Right kidney (tissue), 1 donor: ENCODE measurements around the gene CHSY3.

Experiments used
- DNase-seq: peaks from one replicate; pipeline ENCODE4 v3.0.0-alpha.2; 2016

The CHSY3 gene

DNA sequence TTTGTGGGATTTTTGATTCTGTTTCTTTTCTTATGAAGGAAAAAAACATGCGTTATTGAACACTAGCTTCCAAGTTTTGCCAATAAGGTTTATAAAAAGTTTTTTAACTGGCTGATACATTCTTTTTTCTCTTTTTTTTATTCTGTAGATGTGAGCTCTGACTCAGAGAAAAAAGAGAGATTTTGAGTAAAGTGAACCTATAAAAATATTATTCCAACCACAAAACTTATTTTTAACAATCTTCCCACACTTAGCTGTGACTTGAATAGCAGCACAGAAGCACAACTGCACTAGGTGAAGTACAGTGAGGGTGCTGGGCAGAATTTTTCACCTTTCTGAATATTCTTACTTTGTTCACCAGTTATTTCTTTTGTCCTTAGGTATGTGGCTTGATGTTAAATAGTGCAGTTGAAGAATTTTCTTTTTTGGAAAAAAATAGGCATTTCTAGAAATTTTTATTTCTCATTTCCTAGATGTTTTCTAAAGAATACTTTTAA, 41.6 kb downstream of the CHSY3 start:
- no peak for DNase-seq

DNA sequence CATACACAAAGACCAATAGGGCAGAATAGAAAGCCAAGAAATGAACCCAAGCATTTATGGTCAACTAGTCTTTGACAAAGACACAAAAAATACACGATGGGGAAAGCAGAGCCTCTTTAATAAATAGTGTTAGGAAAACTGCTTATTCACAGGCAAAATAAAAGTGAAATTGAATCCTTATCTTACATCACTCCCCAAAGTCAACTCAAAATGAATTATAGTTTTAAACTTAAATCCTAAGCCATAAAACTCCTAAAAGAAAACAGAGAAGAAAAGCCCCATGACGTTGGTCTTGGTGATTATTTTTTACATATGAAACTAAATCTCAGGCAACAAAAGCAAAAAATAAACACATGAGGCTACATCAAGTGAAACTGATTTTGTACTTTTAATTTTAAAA, 46.8 kb downstream of the CHSY3 start:
- no peak for DNase-seq

DNA sequence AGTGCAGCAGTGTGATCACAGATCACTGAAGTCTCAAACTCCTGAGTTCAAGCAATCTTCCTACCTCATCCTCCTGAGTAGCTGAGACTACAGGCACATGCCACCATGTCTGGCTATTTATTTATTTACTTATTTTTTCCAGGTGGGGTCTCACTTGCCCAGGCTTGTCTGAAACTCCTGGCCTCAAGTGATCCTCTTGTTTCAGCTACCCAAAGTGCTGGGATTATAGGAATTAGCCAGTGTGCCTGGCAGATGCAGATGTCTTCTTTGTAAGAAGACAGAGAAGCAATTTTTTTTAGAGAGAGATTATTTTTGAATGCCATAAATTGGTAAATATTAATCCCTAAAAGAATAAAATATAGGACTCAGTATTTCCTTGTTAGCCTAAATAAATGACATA, 54.3 kb downstream of the CHSY3 start:
- DNase-seq, result no peak

DNA sequence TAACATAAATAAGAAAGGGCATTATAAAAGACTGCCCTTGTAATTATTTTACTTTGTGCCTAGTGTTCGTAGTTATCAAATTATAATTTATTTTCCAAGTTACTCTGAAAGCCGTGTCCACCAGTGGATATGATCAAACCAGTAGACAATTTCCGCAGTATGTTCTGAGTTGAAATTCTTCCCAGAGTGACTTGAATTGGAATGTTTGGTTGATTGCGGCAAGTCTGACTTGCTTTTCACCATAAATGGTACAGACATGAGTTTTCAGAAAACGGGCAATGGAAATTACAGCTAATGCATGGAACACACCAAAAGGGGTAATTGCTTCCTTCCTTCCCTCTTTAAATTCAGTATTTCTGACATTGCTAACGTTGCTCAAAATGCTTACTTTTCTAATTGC, 56.6 kb downstream of the CHSY3 start:
- DNase-seq, result no peak

DNA sequence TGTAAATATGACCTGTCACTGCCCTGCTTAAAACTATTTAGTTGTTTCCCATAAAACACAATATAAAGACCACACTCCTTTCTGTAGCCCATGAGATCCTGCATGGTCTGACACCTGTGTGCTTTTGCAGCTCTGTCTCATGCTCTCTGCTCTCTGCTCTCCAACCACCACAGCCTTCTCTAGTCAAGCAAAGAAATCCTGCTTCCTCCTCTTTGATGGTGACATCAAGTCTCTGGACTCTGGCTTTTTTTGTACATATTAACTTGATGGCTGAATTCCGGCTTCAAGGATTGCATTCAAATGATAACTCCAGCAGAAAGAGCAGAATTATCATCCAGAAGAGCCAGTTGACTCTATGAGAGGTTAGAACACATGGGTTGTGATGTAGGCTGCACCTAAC, 58.2 kb downstream of the CHSY3 start:
- no peak for DNase-seq

DNA sequence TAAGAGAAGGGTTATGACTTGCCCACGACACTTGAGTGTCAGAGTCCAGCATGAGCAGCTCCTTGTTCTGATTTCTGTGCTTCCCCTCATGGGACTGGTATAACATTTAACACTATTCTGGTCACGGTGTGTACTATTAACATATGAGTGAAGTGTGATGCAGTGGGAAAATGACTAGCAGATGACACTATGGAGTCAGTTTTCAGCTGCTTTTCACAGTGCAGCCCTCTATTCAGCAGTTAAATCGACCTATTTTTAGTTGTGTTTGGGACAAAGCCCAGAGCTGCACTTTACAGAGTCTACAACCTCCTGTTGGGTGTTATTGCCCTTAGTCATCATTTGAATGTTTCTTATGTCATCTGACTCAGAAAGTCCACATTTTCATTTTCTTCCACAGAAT, 59.1 kb downstream of the CHSY3 start:
- no peak for DNase-seq

DNA sequence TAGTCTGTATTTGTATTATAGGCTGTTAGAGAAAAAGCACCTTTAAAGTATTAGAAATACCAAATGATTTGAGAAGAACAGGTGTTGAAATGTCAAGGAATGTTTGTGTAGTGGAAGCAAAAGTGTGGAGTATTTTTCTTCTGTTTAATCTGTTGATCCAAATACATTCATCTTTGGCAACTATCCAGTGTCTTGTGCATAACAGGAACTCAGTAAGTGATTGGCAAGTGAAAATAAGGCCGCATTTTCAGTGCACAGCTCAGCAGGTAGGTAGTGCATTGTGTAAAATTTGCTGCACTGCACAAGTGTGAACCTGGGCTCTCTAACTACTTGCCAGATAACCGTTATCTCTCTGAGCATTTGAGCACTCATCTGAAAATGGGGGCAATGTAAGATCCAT, 61.8 kb downstream of the CHSY3 start:
- no peak for DNase-seq

DNA sequence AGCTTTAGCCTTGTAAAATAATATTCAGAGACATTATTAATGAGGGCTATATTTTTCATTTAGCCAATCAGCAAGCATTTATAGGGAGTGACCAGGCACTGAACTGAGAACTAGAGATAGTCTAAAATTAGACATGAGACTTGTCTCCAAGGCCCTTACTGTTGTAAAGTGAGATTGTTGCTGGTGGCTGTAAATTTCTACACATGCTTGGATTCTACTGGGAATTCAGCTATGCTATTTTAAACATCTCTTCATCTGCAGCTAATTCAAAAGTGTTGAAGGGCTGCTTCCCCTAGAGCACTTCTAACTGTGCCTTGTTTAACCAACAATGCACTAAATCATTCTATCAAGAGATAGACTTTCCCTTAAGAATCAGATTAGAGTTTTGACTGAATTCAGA, 67.4 kb downstream of the CHSY3 start:
- no peak for DNase-seq

DNA sequence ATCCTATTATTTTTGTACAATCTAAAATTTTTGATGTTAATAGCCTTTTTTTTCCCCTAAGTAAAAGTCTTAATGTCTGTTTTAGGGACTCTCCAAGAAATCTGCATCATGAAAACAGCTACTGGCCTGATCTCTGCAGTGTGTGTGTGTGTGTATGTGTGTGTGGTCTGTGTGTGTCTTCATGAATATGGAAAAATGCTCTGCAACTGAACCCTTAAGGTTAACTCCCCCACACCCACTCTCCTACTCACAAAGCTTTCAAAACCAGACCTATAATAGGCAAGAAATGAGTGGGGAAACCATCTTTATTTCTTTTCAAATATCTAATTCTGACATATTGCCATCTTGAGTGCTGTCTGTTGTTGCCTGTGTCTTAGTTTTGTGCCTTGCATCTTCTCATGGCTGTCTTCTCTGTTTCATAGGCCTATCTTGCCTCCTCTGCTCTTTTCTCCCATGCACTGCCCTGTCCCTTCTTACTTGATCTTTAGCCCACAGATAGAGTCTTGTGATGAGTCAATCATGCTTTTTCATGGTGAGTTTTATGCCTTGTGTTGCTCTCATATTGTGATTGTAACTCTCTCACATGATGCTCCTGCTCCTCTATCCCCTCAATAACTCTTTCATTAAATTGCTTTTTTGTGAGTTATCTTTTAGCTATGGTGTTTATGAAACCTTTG, 68.3 kb downstream of the CHSY3 start:
- DNase-seq, result no peak

DNA sequence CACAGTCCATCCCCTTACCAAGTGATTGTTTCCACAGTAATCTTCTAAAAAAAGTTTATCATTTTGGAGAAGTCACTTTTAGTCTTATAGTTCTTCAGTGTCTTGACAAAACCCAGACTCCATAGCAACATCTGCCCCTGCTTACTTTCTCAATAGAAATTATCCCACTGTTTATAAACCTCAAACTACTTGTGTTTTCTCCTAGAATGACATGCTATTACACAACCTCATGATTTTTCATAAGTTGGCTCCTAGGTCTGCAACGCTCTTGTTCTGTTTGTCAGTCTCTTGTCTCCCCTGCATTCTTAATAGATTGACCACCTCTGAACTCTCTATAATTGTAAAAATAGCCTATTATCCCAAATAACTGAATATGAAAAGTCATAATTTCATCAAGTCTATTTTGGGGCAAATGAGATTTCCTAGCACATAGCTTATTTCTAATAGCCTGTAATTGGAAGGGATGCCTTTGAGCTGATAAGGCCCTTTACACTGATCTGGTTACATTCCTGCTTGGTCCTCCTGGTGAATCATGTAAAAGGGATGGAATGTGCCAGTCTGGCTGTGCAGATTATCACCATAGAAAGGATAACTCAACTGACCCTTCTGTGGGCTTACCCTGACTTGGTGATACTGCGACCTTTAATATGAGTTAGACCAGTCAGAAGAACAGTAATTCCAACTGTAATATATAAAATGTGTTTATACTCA, 69.6 kb downstream of the CHSY3 start:
- no peak for DNase-seq

DNA sequence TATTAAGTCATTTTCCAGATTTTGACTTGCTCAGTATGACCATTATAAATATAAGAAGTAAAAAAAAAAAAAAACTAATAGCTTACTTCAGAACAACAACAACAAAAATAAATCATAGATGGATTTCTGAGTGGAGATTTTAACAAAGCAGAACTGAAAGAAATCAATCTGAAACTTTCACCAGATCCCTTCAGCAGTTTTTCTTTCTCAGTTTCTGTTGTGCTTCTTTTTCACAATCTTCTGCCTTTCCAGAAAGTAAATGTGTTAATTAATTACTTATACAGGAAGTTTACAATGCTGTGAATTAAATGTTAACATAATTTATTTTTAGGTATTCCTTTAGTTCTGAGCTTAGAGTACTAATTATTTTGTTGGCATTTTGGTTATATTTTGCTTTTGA, 73.5 kb downstream of the CHSY3 start:
- no peak for DNase-seq

DNA sequence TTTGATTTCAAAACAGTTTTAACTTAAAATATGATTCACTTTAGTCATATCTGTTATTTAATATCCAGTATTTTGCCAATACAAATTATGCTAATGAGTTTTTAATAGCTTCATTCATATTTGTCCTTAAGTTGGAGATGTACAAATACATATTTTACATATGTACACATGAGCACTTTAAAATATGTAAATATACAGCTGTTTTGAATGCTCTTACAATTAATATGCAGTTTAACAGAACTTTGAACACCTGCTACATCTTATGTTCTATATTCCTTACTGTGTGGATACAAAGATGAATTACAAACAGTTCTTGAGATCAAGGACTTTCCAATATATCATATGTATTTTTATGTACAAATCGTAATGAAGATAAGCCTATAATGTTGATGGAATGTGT, 74.0 kb downstream of the CHSY3 start:
- no peak for DNase-seq

DNA sequence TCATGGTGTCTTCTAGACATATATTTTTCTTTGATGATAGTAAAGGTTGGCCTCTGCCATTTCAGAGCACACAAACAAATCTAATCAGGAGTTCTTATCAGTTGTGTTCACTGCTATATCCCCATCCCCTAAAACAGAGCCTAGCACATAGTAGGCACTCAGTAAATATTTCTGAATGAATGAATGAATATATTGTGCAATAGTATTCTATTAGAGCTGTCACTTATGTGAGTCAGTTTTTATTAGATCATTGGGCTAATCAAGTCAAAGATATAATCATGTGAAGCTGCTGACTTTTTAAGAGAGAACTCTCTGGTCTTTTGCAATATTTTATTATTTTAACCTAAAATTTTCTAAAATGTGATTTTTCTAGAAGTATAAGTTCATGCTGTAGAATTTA, 84.2 kb downstream of the CHSY3 start:
- no peak for DNase-seq

DNA sequence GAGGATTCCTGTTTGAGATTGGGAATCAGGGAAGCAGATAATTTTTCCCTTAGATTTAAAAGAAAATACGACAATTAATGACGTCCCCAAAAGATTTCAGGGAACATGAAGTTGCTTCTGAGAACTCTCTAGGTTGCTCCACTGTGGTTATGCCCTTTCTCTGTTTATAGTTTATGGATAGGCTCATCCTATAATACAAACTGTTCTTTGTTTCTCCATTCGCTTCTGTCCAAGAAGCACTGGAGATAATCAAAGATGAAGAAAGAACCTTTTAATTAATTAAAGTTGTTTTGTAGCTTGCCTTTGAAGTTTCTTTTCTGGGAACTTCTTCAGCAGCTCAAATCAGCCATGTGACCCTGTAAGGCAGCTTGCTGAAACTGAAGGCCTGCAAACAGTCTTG, 87.5 kb downstream of the CHSY3 start:
- DNase-seq, result no peak

DNA sequence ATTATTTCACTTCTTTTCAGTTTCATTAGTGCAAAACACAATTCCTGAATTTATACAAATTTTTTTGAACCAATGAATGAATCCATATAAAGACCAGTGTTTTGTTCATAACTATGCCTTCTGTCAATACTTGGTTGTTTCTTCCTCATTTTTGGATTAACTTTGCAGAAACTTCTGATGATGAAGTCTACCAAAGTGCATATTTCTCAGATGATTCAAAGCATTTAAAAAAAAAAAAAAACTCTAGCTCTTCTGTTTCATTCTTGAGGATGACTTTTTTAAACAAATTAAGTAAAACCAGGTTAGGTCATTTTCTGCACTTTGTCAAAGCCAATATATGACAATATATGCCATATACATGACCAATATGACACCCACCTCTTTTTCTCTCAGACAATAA, 92.6 kb downstream of the CHSY3 start:
- no peak for DNase-seq

DNA sequence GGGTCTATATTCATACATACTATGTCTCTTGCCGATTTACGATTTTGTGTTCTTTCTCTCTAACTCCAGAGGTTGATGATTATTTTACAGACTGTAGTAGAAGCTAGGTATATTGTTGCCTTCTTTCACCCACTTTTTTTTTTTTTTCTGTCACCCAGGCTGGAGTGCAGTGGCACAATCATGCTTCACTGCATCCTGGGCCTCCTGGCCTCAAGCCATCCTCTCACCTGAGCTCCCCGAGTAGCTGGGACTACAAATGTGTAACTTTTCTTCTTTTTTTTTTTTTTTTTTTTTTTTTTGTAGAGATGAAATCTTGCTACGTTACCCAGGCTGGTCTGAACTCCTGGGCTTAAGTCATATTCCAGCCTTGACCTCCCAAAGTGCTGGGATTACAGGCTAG, 96.2 kb downstream of the CHSY3 start:
- no peak for DNase-seq

DNA sequence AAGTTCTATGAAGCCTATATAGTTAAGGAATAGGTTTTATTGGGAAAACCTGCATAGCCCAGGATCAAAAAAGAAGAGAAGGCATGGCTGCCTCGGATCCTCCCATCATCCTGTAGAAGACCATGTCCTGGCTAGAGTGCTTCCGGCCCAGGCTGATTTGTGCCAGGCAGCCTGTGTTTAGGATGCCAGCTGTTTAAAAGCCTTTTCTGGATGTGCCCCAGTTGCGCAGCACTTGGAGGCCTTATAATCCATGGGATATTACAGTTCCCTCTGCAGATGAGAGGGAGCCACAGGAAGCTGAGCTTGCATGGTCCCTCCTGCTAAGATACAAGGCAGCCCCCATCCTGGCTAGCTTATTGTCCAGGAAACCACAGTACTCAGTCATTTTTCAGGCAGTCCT, 97.9 kb downstream of the CHSY3 start:
- DNase-seq, result no peak

DNA sequence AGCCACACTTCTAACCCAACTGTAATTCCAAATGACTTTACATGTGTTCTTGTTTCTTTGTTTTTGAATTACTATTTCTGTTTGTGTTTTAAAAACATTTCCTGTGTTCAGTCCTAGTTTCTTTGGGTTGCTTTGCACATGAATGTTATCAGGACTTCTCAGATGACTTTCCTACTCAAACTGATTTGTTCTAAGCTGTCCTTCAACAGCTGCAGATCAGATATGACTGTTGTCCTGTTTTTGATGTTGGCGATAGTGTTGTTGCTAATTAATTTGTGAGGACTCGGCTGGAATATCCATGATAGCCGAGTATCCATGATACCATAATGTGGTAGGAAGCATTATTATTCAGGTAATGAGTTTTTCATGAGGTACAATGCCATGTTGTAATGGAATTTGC, 98.6 kb downstream of the CHSY3 start:
- DNase-seq, result no peak

DNA sequence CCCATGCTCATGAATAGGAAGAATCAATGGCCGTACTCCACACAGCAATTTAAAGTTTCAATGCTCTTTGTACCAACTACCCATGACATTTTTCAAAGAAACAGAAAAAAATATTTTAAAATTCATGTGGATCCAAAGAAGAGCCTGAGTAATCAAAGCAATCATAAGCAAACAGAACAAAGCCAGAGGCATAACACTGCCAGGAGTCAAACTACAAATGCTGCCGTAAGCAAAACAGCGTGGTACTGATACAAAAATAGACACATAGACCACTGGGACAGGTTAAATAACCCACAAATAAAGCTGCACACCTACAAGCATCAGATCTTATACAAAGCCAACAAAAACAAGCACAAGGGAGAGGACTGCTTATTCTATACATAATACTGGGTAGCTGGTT, 107.7 kb downstream of the CHSY3 start:
- no peak for DNase-seq

DNA sequence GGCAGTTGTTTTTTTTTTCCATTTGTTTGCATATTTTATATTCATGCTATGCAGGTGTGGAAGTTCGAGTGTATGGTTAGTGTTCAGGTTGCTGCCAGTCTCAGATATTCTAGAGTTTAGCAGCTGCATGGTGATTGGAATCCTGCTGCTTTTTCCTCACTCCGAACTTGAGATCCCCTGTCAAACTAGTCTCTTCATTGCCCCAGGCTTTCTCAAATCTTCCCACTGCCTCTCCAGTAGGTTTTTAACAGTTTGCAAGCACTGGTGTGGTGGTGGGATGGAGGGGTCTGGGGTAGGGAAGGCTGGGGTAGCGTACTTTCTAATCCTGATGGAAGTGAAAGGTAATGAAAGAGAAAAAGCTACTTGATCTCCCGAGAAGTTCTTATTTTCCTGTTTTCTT, 112.9 kb downstream of the CHSY3 start:
- no peak for DNase-seq

DNA sequence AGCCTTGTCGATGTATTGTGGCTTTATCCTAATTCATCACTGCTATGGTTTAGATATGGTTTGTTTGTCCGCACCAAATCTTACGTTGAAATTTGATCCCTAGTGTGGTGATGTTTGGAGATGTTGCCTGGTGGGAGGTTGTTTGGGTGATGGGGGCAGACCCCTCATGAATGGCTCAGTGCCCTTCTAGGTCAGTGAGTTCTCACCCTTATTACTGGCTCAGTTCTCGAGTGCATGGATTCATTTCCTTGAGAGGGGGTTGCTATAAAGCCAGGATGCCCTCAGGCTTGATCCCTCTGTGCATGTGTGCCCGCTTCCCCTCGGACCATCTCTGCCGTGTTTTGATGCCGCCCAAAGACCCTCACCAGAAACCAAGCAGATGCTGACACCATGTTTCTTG, 114.4 kb downstream of the CHSY3 start:
- no peak for DNase-seq

DNA sequence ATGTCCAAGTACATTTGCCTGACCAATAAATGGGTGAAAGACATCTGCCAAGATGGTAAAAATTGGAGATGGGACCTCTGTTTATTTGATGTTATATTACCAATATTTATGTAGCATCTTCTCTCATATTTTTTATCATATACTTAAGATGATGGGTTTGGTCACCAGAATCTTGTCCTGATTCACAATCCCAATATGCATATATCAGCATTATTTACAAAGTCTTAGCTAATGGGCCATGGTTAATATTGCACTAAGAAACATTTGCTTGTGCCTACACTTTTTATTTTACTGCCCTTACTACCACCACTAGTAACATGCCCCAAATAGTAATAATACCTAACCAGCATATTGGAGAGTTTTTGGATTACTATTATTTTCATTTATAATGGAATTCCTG, 116.7 kb downstream of the CHSY3 start:
- DNase-seq, result no peak

DNA sequence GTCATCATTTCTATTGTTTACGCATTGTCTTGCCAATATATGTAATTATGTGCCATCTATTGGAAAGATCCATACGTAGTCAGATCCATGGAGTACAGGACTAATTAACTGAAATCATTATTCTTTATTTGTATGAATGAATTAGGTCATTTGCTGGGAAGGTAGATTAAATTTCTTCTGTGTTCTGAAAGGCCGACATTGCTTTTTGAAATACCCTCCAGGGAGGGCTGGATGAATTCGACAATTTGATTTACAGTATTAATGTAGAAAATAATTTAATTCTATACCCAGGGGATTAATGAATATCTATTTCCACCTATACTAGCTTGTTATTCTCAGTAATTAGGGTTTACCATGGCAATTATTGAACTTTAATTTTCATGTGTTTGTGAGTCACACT, 117.6 kb downstream of the CHSY3 start:
- DNase-seq, result no peak

DNA sequence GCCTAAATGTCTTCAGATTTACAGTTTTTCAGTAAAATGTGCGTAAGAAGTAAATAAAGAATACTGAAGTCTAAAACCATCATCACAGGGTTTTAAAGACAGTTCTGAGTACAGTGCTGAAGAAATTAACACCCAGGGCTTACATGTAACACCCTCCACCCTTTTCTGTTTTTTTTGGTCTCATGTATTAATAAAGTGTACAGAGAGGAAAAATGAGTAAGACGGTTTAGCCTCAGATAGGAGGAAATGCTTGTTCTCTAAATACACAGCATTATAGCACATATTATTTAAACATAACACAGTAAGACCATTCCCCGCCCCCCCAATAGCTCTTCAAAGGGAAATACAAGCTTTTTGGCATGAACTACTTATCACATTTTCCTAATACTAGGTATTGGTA, 119.3 kb downstream of the CHSY3 start:
- DNase-seq, result no peak

DNA sequence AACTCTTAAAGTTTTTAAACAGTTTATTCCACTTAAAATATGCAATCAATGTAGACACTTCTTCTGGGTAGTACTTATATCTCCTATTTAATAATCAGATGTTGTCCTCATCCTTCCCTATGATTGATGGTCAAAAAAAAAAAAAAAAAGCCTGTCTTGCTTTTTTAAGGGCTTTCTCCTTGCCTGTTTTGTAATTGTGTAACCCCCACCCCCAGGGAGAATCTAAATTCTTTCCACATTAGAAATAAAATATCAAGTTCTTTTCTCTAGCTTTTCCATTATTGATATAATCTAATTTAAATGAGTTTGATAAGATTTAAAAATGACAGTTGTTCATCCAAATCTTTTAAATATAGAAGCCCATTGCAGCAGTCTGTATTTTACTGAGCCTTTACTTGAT, 119.7 kb downstream of the CHSY3 start:
- DNase-seq, result no peak
